ENCODE measurements around the gene CFAP45.

The CFAP45 gene

GRCh38 chr1:159940006-159940620, 40.1 kb upstream of the CFAP45 start:
- TF ChIP-seq CTCF (IDR thresholded peaks at IDR 0.05; ENCODE audit: low read depth, low read length) = no peak
- no peak for DNase-seq (ENCODE audit: low read depth, low spot score)
- in situ Hi-C loops (cut with HindIII; ENCODE audit: low sequenced_read_pairs) = no loop called here

GRCh38 chr1:159939678-159940002, 39.7 kb upstream of the CFAP45 start:
- H3K4me3 ChIP-seq (ENCODE audit: low read depth, low read length) = no peak overlapping the region
- DNase-seq (ENCODE audit: low read depth, low spot score) = no peak
- no peak for TF ChIP-seq CTCF (IDR thresholded peaks at IDR 0.05; ENCODE audit: low read depth, low read length)
- in situ Hi-C loops (cut with HindIII; ENCODE audit: low sequenced_read_pairs) = no loop called here

More at GRCh38 chr1:159940006-159940620, 40.1 kb upstream of the CFAP45 start:
- no peak overlapping the region for H3K4me3 ChIP-seq (ENCODE audit: low read depth, low read length)

- no peak for DNase-seq (ENCODE audit: low read depth, low spot score)
- no peak overlapping the region for H3K4me3 ChIP-seq (ENCODE audit: low read depth, low read length)
- TF ChIP-seq CTCF (IDR thresholded peaks at IDR 0.05; ENCODE audit: low read depth, low read length) = no peak
- in situ Hi-C loops (cut with HindIII; ENCODE audit: low sequenced_read_pairs) = no loop called here
Measured at GRCh38 chr1:159938905-159939677, 39.1 kb upstream of the CFAP45 start.

GRCh38 chr1:159938211-159938852, 38.4 kb upstream of the CFAP45 start:
- no peak for DNase-seq (ENCODE audit: low read depth, low spot score)
- in situ Hi-C loops (cut with HindIII; ENCODE audit: low sequenced_read_pairs) = no loop called here
- no peak overlapping the region for H3K4me3 ChIP-seq (ENCODE audit: low read depth, low read length)
- TF ChIP-seq CTCF (IDR thresholded peaks at IDR 0.05; ENCODE audit: low read depth, low read length) = no peak

- TF ChIP-seq CTCF (IDR thresholded peaks at IDR 0.05; ENCODE audit: low read depth, low read length) = no peak
- no peak for DNase-seq (ENCODE audit: low read depth, low spot score)
- in situ Hi-C loops (cut with HindIII; ENCODE audit: low sequenced_read_pairs) = no loop called here
- H3K4me3 ChIP-seq (ENCODE audit: low read depth, low read length) = no peak overlapping the region
Measured at GRCh38 chr1:159937054-159937750, 37.2 kb upstream of the CFAP45 start.

GRCh38 chr1:159936273-159936904, 36.4 kb upstream of the CFAP45 start:
- in situ Hi-C loops (cut with HindIII; ENCODE audit: low sequenced_read_pairs) = no loop called here
- DNase-seq (ENCODE audit: low read depth, low spot score) = no peak
- peak; percentile 97 for TF ChIP-seq CTCF (IDR thresholded peaks at IDR 0.05; ENCODE audit: low read depth, low read length)
- H3K4me3 ChIP-seq (ENCODE audit: low read depth, low read length) = no peak overlapping the region
